Measurements from ENCODE around the gene TTC24.
"Not testable (repeated sequence)": the region's sequence is repeated elsewhere in the genome, so short reads cannot be mapped to it uniquely, and the experiment has no call there.

Gene TTC24

DNA sequence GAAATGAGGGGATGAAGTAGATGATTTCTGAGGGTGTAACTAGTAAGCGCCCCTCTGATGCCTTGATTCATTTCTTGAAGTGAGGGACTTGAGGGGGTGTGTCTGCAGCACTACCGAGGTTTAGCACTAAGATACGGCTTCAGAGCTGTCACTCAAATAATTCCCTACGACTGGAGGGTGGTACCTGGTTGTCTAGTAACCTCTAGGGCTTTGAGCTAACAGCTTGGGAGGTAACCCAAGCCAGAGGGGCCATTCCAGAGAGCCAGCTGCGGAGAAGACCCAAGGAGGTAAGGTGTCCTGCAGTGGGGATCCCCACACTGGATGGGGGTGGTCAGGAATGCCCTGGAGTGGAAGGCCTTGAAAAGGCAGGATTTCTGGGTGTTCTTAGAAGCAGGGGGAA is at the start of gene TTC24:
TTC24 (plus strand) TSS at position 252 of the 400 bp plus-strand sequence. CDS start 1,642 bp downstream, outside the sequence.
- DNase-seq (ENCODE audit: low read depth in 2 of 2), result no peak

DNA sequence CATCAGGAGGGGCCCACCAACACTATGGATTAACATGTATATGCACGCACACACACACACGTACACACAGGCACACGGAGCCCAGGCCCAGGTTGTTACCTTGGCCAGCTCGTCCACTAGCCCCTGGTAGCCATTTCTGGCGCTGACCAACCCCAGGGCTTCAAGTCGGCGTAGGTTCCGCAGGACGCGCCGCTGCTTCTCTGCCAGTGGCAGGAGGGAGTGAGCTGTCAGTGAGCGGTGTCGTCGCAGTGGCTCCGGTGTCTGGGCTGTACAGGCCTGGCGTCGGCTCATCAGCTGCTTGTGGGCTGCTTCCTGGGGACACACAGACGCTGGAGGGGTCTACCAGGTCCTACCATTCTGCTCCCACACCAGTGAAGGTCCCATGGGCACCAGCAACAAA is 49.5 kb upstream of the TTC24 start:
- no peak for DNase-seq (ENCODE audit: low read depth in 2 of 2)

DNA sequence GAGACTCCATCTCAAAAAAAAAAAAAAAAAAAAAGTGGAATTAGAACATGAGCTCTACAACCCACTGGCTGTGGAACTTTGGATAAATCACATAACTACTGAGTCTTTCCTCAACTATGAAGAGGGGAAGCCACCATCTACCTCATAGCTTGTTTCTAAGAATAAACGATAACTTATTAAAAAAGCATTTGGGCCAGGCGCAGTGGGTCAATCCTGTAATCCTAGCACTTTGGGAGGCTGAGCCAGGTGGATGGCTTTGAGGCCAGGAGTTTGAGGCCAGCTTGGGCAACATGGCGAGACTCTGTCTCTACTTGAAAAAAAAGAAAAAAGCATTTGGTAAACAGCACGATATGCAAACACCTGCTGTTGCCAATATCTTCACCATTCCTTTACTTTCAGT is 47.1 kb upstream of the TTC24 start:
- no peak for DNase-seq (ENCODE audit: low read depth in 2 of 2)

DNA sequence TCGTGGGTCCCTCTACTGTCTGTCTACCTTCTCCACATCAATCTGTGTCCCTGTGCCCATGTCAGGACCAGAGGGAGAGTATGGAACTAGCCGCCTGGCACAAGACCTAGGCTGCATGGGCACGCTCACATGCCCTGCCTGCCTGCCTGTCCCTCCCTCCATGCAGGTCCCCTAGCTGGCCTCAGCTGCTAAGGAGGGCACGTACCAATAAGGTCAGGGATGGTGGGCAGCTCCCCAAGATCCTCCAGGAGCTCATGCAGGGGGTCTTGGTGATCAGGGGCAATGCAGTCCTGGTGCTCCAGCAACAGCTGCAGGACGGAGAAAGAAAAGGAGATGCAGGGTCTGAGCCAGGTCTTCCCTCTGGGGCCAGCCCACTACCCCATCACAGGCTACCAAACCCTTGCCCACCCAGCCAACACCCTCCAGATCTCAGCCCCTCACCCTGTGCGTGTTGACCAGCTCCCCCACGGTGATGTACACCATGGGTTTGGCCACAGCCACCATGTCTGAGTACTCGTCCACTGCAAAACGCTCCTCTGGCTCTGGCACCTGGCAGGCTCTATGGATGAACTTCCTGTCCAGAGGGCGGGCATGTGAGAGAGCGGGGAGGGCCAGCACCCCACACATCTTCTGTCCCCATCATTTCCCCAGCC is 45.8 kb upstream of the TTC24 start:
- no peak for DNase-seq (ENCODE audit: low read depth in 2 of 2)

DNA sequence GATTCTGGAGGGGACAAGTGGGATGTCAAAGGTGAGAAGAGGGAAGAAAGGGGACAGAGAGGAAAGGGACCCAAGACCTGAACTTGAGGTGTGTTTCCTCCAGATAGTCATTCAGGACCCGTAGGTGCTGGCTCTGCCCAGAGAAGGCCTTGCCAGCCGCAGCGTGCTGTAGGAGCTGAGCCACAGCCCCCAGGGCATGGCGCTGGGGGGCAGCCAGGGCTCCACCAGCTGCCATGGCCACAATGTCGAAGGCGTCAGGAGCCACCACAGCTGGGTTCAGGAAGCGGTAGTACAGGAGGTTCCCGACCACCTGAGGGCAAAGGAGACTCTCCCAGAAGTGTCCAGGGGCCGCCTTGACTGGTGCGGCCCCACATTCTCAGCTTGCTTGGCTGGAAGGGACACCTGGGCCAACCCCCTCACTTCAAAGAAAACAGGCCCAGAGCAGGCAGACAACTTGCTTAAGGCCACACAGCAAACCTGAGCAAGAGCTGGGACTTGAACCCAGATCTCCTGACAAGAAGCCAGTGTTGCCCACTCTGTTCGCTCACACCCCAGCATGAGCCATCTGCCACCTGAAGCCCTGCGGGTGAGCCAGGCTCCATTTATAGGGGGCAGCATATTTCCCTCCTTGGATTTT is 45.0 kb upstream of the TTC24 start:
- DNase-seq (ENCODE audit: low read depth in 2 of 2), result no peak

DNA sequence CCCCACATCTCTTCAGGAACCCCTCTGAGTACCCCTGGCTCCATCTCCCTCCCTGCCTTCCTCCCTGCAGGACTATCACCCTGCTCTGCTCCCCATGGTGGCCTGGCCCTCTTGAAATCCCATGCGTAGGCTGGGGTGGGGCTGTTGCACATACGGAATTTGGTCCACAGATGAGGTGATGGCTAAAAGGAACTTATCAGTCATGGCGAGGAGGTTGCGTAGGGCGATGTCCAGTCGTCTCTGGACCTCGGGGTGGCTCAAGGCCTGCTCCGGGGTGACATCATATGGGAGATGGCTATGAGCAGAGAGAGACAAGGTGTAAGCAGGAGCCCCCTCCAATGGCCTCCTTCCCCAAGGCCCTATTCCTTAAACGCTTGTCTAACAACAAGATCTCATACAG is 42.5 kb upstream of the TTC24 start:
- no peak for DNase-seq (ENCODE audit: low read depth in 2 of 2)

DNA sequence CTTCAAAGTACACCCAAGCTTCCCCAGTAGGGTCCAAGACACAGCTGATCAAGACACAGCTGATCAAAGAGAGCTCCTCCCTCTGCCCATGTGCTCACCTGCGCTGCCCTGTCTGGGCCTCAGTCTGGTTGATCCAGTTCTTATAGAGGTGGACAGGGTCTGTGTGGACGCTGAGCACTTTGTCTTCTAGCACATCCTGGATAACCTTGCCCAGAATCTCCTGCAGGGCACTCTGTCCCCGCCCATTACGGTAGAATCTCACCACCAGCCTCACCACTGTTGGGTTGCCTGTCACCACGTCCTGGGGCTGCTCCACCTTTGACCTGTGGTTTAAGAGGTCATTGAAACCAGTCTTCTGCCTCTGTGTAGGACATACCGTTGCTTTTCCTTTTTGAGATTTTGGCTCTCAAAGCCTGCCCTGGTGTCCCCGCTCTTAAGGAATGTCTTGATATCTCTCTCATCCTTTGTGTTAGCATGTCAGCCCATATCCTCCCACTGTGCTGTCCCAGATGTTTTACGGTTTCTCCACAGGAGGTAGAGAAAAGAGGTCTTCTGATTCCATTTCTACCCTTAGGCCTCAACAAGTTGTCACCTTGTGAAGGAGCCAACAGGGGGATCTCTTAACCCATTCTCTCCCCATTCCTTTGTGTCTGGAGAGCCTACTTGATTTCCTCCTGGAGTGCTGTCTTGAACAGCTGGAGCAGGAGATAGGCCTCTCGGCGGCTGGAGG is 40.6 kb upstream of the TTC24 start:
- DNase-seq (ENCODE audit: low read depth in 2 of 2), result no peak

DNA sequence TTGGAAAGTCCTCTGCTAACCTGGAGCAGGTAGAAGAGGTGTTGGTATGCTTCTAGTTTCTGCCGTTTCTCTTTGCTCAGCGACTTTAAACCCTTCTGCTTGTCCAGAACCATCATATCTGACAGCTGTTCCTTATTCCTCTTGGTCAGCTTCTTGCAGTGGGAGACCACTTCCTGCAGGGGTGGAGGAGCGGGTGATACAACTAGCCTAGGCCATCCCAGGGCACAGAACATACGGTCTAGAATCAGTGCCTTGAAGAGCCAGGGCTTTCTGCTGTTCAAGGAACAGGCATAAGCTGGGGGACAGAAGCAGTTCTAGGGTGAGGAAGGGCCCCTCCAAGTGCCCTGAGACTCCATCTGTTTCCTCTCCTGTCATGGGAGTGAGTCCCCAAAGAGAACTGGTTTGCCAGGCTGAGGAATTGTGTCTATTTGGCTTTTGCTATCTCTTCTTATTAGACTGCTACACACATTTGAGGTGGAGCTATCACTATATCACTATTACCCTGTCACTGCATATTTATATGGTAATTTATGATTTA is 39.6 kb upstream of the TTC24 start:
- no peak for DNase-seq (ENCODE audit: low read depth in 2 of 2)

DNA sequence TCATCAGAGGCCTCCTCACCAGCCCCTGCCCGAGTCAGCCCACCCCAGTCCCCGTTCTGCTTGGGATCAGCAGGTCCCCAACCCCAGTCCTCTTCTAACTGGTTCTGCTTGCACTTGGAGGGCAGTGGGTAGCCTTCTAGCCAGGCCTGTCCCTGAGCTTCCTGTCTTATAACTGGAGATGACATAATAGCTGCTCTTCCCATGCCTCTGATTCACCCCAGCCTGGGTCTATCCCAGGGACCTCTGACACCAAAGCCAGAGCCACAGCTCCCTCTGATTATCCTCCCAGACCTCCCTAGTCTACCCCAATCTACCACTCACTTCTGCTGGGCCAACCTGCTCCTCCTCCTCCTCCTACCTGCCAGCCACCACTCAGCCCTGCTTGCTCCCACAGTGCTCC is 38.6 kb upstream of the TTC24 start:
- DNase-seq (ENCODE audit: low read depth in 2 of 2), result no peak

DNA sequence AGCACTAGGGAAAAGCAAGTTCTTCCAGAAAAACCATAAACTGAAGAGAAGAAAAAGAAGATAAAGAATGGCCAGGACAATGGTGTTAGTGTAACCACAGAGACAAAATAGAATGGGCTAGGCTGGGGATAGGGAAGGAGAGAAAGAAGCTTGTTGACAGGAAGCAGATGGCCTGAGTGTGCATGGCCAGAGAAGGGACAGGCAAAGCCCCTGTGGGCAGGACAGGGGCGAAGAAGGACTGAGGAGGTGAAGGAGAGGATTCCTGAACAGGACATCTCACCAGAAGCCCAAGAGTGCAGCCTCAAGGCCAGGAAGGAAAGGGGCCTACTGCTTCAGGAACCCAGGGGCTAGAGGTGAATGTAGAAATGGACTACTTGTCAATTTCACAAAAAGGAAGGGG is 36.5 kb upstream of the TTC24 start:
- DNase-seq (ENCODE audit: low read depth in 2 of 2), result no peak

DNA sequence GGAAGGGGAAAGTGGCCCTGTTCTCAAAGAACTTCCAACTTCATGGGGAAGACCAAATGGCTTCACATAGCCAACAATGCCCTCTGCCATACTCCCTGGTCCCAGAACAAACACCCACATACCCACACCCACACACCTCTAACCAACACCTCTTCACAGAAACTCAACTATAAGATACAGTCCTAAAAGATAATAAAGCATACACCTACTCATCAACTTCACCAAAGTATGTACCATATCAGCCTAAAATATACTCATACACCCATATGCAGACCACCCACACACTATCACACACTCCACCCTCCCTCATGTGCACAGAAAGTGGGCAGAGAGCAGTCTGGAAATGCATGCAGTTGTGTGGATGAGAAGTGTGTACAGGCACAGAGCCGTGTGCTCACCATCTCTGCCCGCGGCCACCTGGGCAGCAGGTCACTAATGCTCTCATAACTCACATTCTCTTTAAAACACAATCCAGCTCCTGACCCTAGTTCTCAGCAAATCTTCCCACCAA is 34.9 kb upstream of the TTC24 start:
- DNase-seq (ENCODE audit: low read depth in 2 of 2), result no peak

DNA sequence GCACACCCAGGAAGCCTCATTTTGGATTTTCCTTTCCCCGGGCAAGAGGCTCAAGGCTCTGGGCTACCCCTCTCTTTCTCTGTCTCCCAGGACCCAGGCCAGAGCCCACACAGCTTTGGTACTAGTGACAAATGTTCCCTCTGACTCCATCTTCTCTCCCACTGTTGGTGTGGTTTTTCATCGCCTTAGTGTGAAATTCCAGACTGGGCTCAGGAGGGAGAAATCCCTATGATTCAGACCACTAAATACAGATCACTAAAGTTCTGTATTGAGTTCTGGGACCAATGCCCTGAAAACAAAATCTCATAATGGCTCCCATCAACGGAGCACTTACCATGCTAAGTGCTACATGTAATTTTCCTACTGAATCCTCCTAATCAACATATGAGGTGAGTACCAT is 33.3 kb upstream of the TTC24 start:
- DNase-seq (ENCODE audit: low read depth in 2 of 2), result no peak

DNA sequence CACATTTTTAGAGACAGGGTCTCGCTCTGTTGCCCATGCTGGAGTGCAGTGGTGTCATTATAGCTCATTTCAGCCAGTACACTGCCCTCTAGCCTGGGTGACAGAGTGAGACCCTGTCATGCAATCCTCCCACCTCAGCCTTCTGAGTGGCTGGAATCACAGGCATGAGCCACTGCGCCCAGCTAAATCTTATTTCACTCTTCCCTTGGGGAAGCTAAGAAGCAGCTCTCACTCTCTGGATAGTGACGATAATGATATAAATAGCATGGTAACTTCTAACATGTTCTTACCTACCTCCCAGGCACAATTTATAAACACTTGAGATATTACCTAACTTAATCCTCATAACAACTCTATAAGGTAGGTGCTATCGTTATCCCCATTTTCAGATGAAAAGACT is 32.1 kb upstream of the TTC24 start:
- no peak for DNase-seq (ENCODE audit: low read depth in 2 of 2)

DNA sequence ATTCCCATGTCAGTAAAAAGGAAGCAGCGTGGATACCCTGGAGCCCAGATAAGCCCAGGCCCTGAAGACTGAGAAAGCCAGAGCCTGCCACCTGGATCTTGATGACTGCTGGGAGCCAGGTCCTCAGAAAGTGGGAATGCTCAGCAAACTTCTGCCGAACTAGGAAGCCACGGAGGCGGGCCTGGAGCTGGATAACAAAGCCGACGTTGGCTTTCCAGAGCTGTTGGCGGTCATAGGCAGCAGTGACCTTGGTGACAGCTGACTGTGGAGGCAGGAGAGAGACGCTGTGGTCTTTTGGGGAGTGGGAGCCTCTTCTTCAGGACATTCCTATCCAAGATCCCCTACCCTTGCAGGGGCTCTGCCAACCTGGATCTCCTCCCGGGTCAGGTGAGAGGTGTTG is 31.5 kb upstream of the TTC24 start:
- no peak for DNase-seq (ENCODE audit: low read depth in 2 of 2)

DNA sequence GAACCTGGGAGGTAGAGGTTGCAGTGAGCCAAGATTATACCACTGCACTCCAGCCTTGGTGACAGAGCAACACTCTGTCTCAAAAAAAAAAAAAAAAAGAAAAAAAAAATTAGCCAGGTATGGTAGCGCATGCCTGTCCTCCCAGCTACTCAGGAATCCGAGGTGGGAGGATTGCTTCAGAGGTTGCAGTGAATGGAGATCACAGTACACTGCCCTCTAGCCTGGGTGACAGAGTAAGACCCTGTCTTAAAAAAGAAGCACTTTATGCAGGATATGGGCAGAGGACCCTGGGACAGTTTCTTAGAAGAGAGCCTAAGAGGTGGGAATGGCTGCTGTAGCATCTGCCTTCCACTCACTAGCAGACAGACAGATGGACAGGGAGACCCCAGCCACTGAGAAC is 30.1 kb upstream of the TTC24 start:
- no peak for DNase-seq (ENCODE audit: low read depth in 2 of 2)

DNA sequence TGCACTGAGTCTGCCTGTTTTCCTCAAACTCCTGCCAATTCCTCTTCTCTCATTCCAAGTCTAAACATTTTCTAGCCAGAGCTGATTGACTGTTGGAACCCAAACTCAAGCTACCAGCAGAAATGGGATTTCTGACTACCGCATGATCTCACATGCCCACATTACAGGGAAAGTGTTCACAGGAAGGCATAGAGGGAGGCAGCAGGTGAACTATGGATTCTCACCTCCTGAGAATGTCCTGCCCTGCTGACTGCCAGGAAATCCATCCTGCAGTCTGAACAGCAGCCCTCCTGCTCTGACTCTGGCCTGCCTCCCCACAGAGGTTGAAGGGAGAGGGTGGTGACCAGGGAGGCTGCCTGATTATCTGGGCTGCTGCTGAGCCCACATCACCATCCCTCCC is 29.7 kb upstream of the TTC24 start:
- no peak for DNase-seq (ENCODE audit: low read depth in 2 of 2)

DNA sequence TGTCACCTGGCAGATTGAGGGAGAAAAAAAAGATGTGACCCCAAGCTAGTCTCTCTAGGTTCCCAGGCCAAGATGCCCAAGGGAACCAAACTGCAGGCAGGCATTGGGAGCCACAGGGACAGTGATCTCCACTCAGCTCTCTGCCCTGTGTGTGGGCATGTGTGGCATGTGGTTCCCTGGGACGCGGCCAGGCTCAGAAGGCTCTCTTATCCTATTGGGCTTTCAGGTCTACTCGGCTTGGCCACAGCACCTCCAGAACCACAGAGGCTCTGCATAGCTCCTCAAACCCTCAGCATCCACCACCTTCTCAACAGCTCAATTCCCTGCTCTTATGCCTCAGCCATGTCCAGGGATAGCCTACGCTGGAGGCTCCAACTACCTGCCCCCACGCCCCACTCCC is 29.2 kb upstream of the TTC24 start:
- DNase-seq (ENCODE audit: low read depth in 2 of 2), result no peak

DNA sequence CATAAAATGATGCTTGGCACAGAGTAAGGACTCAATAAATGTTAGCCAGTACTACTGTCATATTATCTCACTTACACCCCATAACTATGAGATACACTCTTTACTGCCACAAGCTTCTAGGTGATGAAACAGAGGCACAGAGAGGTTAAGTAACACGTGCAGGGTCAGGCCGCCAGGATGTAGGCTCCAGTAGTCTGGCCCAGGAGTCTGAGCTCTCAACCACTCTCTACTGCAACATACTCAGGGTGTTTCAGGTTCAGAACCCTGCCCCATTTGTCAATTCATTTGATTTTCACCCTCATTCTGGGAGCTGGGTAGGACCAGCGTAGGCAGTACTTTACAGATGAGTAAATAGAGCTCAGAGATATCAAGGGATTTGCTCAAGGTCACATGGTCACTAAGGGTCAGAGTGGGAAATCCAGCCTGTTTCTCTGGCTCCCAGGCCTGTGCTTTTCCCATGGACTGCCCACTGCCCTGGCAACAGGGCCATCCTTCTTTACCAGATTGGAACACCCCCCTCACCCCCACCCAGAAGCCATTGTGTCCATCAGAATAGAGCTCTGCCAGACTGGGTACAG is 28.4 kb upstream of the TTC24 start:
- no peak for DNase-seq (ENCODE audit: low read depth in 2 of 2)

DNA sequence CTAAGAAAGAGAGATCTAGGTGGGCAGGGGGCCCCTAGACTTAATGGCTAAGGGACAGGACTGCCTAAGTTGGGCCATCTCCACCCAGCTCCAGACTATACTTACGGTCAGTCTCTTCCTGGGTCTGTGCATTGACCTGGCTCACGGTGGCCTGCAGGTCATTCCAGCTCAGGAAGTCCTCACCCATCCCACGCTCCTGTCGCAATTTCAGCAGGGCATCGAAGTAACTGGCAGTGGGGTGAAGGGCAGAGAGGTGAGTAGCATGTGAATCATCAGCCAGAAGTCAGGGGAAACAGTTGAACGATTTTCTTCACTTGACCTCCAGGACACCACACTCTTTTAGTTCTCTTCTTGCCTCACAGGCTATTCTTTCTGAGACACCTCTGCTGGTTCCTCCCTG is 27.7 kb upstream of the TTC24 start:
- DNase-seq (ENCODE audit: low read depth in 2 of 2), result no peak

DNA sequence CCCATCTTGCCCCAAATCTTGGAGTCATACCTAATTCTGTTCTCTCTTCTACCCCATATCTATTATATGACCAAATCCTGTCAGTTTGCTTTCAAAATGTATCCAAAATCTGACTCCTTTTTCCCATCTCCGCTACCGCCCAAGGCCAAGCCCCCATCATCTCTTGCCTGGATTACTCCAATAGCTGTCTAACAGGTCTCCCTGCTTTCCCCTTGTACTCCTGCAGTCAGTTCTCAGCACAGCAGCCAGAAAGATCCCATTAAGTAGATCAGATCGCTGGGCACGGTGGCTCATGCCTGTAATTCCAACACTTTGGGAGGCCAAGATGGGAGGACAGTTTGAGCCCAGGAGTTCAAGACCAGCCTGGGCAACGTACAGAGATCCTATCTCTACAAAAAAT is 27.0 kb upstream of the TTC24 start:
- DNase-seq (ENCODE audit: low read depth in 2 of 2), result no peak

DNA sequence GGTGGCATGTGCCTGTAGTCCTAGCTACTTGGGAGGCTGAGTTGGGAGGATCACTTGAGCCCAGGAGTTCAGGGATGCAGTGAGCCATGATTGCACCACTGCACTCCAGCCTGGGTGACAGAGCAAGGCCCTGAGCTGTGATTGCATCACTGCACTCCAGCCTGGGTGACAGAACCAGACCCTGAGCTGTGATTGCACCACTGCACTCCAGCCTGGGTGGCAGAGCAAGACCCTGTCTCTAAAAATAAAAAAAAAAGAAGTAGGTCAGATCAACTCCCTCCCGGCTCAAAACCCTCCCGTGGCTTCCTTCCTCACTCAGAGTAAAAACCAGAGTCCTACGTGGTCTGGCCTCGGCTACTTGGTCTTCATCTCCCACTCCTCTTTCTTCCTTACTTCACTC is 26.6 kb upstream of the TTC24 start:
- not testable (repeated sequence) for DNase-seq (ENCODE audit: low read depth in 2 of 2)

DNA sequence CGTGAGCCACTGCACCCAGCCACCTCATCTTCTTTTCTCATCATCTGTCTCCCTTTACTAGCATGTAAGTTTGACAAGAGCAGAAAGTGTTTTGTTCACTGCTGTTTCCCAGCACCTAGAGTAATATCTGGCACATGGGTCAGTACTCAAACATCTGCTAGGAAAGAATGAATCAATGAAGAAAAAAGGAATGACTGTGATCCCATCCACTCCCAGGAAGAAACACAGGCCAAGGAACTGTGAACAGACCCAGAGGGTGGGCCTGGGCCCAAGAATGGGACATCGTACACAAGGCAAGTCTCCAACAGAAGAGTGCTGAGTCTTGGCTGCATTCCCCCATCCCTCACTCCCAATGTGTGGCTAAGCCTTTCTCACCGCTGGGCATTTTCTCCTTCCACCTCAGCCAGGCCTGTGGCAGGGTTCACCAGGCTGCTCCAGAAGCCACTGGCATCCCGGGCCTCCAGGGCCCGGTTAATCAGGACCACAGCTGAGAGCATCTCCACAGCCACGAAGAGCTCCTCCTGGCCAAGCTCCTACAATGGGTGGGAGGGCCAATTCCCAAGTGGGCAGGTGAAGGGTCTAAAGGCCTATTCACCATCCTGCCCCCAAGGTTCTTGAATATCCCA is 25.6 kb upstream of the TTC24 start:
- no peak for DNase-seq (ENCODE audit: low read depth in 2 of 2)
